GM12878 (cell line): Measurements from ENCODE around the gene FRZB. TPM values are rescaled to one million over a fixed set of nuclear protein-coding genes. Genes with fewer than 3 reads are reported as not detected.

Source experiments
- ATAC-seq: fragments of 200-7000 bp; cut with Tn5 transposase; 3 replicates; pipeline ENCODE4 v1.9.1; 2020; ENCODE audit warnings: mild to moderate bottlenecking, moderate library complexity
- BruUV-seq: library from RNA; stranded (reverse); fragments of 400-500 nt; replicated peaks from 2 replicates; lab custom pipeline; 2021; lab: Mats Ljungman, UMichigan
- CTCF ChIA-PET: fragments of 300-600 bp; sonication (Branson Sonifier 250); formaldehyde crosslinking; extraction: SDS; loops from one replicate; lab custom pipeline; 2021; ENCODE audit warnings: inconsistent platforms; lab: Yijun Ruan, JAX
- POLR2A ChIA-PET: fragments of 350-600 bp; formaldehyde crosslinking; extraction: SDS; loops from one replicate; lab custom pipeline; 2021; ENCODE audit warnings: inconsistent platforms; lab: Charles Lee
- RAD21 ChIA-PET: fragments of 300-600 bp; sonication (Branson Sonifier 250); formaldehyde crosslinking; loops from one replicate; lab custom pipeline; 2023; ENCODE audit warnings: antibody characterized with exemption; ENCODE audit not compliant: unreplicated experiment; lab: Charles Lee
- SMC1A ChIA-PET: fragments of 300-600 bp; sonication (Branson Sonifier 250); formaldehyde crosslinking; loops from one replicate; lab custom pipeline; 2023; ENCODE audit not compliant: unreplicated experiment, uncharacterized antibody; lab: Charles Lee
- DNase-seq: peaks from one replicate; pipeline ENCODE4 v3.0.0-alpha.2; 2011; ENCODE audit warnings: low read depth, low spot score
- FAIRE-seq: peaks from 3 replicates; lab custom pipeline; 2011; peaks lifted over from hg19 to GRCh38; lab: Jason Lieb, UNC
- H2AFZ ChIP-seq: 2 replicates; pipeline ENCODE4 v1.6.0; 2011; ENCODE audit warnings: low read depth, low read length, control low read depth; ENCODE audit not compliant: control insufficient read depth
- H3K27ac ChIP-seq: 2 replicates; pipeline ENCODE4 v1.5.1; 2011; ENCODE audit warnings: control low read depth; ENCODE audit not compliant: control insufficient read depth, insufficient read depth
- H3K27me3 ChIP-seq, 2 experiments: replicated peaks in 1 of 2; 2 replicates each; pipeline versions ENCODE4 v1.6.0 to v1.6.1; 2011; ENCODE audit warnings: low read length in 1 of 2; ENCODE audit not compliant: control insufficient read depth in 2 of 2, insufficient read depth in 2 of 2
- H3K36me3 ChIP-seq, 2 experiments: 2 replicates each; pipeline ENCODE4 v1.5.1; 2011; ENCODE audit warnings: low read length in 1 of 2; ENCODE audit not compliant: control insufficient read depth in 2 of 2, insufficient read depth in 2 of 2
- H3K4me1 ChIP-seq: 2 replicates; pipeline ENCODE4 v1.6.1; 2011; ENCODE audit warnings: mild to moderate bottlenecking, low read length, moderate library complexity, mixed read lengths; ENCODE audit not compliant: control insufficient read depth, insufficient read depth
- H3K4me2 ChIP-seq: 2 replicates; pipeline ENCODE4 v1.6.0; 2011; ENCODE audit warnings: control low read depth; ENCODE audit not compliant: control insufficient read depth, insufficient read depth
- H3K4me3 ChIP-seq: fragments of 200-600 bp; sonication (generic); 2 replicates; pipeline ENCODE4 v1.5.1; 2016
- H3K79me2 ChIP-seq: 2 replicates; pipeline ENCODE4 v1.6.0; 2011; ENCODE audit warnings: low read length; ENCODE audit not compliant: control insufficient read depth, insufficient read depth
- H3K9ac ChIP-seq: 2 replicates; pipeline ENCODE4 v1.8.0; 2011; ENCODE audit warnings: low read length, control low read depth, mixed read lengths; ENCODE audit not compliant: control insufficient read depth, insufficient read depth
- H3K9me3 ChIP-seq: replicated peaks from 3 replicates; pipeline ENCODE4 v1.5.1; 2011; ENCODE audit warnings: mild to moderate bottlenecking, low read length; ENCODE audit not compliant: control insufficient read depth, insufficient read depth
- H4K20me1 ChIP-seq: 2 replicates; pipeline ENCODE4 v1.6.0; 2011; ENCODE audit not compliant: control insufficient read depth, insufficient read depth
- BCLAF1 ChIP-seq: fragments of 450-650 bp; IDR thresholded peaks from 2 replicates; pipeline ENCODE4 v1.6.1; 2017; ENCODE audit warnings: antibody characterized with exemption, mild to moderate bottlenecking, moderate library complexity
- CHD1 ChIP-seq: IDR thresholded peaks from 2 replicates; pipeline ENCODE4 v1.6.1; 2012; ENCODE audit warnings: low read depth, low read length, improper control_type of control experiment
- LARP7 ChIP-seq: fragments of 450-650 bp; IDR thresholded peaks from 2 replicates; pipeline ENCODE4 v1.6.1; 2017; ENCODE audit warnings: mild to moderate bottlenecking
- PRDM15 ChIP-seq: fragments of 450-650 bp; formaldehyde crosslinking; IDR thresholded peaks from 2 replicates; pipeline ENCODE4 v1.4.0; 2020; ENCODE audit warnings: mild to moderate bottlenecking, moderate library complexity
- STAT3 ChIP-seq: IDR thresholded peaks from 2 replicates; pipeline ENCODE4 v1.6.1; 2011; ENCODE audit warnings: low read depth, low read length, improper control_type of control experiment
- USF1 ChIP-seq: IDR thresholded peaks from 2 replicates; pipeline ENCODE4 v1.6.1; 2011; ENCODE audit warnings: borderline replicate concordance, low read depth, mild to moderate bottlenecking, moderate library complexity, mixed read lengths, low read length; ENCODE audit not compliant: insufficient read depth; ENCODE audit errors: extremely low read length
- ZSCAN29 ChIP-seq: fragments of 450-650 bp; IDR thresholded peaks from 2 replicates; pipeline ENCODE4 v1.6.1; 2017; ENCODE audit warnings: mild to moderate bottlenecking, moderate library complexity
- WGBS: methylation state at CpG from one replicate; pipeline ENCODE4 v1.1.6; 2016; ENCODE audit warnings: low lambda C conversion rate; ENCODE audit not compliant: insufficient replicate concordance, insufficient coverage; ENCODE audit errors: missing lambda C conversion rate; 5-methylcytosine and 5-hydroxymethylcytosine counted together
- in situ Hi-C: fragments of 300-500 bp; cut with MboI; formaldehyde crosslinking; loops from 9 replicates; pipeline ENCODE4 v1.14.3; 2018; ENCODE audit warnings: mixed read lengths
- intact Hi-C: fragments of 100-400 bp; cut with micrococcal nuclease; formaldehyde crosslinking; loops from one replicate; pipeline ENCODE4 v1.14.2; 2022; ENCODE audit not compliant: unreplicated experiment
- polyA plus RNA-seq, 11 experiments: library from polyadenylated mRNA; depleted of rRNA in 4 of 11; unstranded in 6 of 11; stranded (reverse) in 5 of 11; fragments of >200 nt; fragmentation: Nextera tagmentation in 4 of 11; fragmentation: Illumina TruSeq in 1 of 11; extraction: Ambion mirVana in 4 of 11; extraction: Trizol in 1 of 11; gene quantifications; 1 replicate in 1 of 11; 2 replicates in 10 of 11; pipeline versions ENCODE4 v1.2.1 to v1.2.3, GENCODE V29; 2011 to 2016; ENCODE audit warnings: inconsistent platforms in 2 of 11, missing spikeins in 2 of 11, low read depth in 1 of 11
- total RNA-seq, 4 experiments: library from RNA; depleted of rRNA in 3 of 4; stranded (reverse); fragments of >200 nt in 3 of 4; fragmentation: Illumina TruSeq in 1 of 4; extraction: Trizol in 1 of 4; gene quantifications; 2 replicates each; pipeline versions ENCODE4 v1.2.1 to v1.2.3, GENCODE V29; 2013 to 2021

FRZB gene
- total and polyA plus RNA-seq, 10 of the 15 experiments (the other 5 are each of a cell fraction or from before 2014, with no cell fraction given), result 0.03 TPM; not detected in 9

GRCh38 chr2:182910965-182911364 is 44.5 kb upstream of the FRZB start:
- Histone ChIP-seq H3K4me3 (no peak overlapping the region), H3K27ac (no peak overlapping the region), H3K79me2 (no peaks in the 10 kb centered on the region), H3K36me3 (no peaks in the 10 kb centered on the region), H3K4me2 (no peak overlapping the region), H4K20me1 (no peaks in the 10 kb centered on the region), H2AFZ (no peak overlapping the region), H3K9me3 (no peaks in the 10 kb centered on the region), H3K27me3 (no peaks in the 10 kb centered on the region), H3K4me1 (no peaks in the 10 kb centered on the region), H3K9ac (no peak overlapping the region)
- intact Hi-C loops (no loop called here), in situ Hi-C loops (no loop called here)
- RAD21 ChIA-PET, result no interaction called here
- POLR2A ChIA-PET, result no interaction called here
- FAIRE-seq (no peak), ATAC-seq (no peak), DNase-seq (no peak)
- no TSS peak for BruUV-seq
- WGBS, result 29% methylated on average over 1 of the region's 1 CpG
- SMC1A ChIA-PET, result no interaction called here
- no peak for TF ChIP-seq USF1
- no peak for TF ChIP-seq CHD1
- CTCF ChIA-PET, result no interaction called here

- no peaks in the 10 kb centered on the region for H3K36me3 ChIP-seq
- 79% methylated on average over 7 of the region's 7 CpGs for WGBS
- RAD21 ChIA-PET, result no interaction called here
- no peaks in the 10 kb centered on the region for H3K27me3 ChIP-seq
- no peak overlapping the region for H3K4me3 ChIP-seq
- no peak for FAIRE-seq
- ATAC-seq, result no peak
- H3K9ac ChIP-seq, result no peak overlapping the region
- POLR2A ChIA-PET, result interaction anchor here (0.6 kb wide), 1 partner anchor 205 kb away, joined by 5 read pairs; no protein-coding TSS in a partner anchor
- in situ Hi-C loops (no loop called here), intact Hi-C loops (no loop called here)
- no peak overlapping the region for H3K4me2 ChIP-seq
- no peaks in the 10 kb centered on the region for H3K4me1 ChIP-seq
- no peak for DNase-seq
- H4K20me1 ChIP-seq, result no peaks in the 10 kb centered on the region
- no peaks in the 10 kb centered on the region for H3K79me2 ChIP-seq
- no TSS peak for BruUV-seq
- no peak overlapping the region for H2AFZ ChIP-seq
- CTCF ChIA-PET, result interaction anchor here (0.6 kb wide), 1 partner anchor 258 kb away, joined by 3 read pairs; no protein-coding TSS in a partner anchor
- H3K27ac ChIP-seq, result no peak overlapping the region
- SMC1A ChIA-PET, result interaction anchor here (1.2 to 1.4 kb wide), 2 partner anchors 14 to 73 kb away, joined by 3 to 5 read pairs; no protein-coding TSS in a partner anchor
- H3K9me3 ChIP-seq, result no peaks in the 10 kb centered on the region
- TF ChIP-seq BCLAF1 (no peak), PRDM15 (no peak), LARP7 (no peak), ZSCAN29 (no peak), STAT3 (no peak)
Observed at GRCh38 chr2:182907081-182907830, 40.8 kb upstream of the FRZB start.
